GM19240 (cell line): ENCODE data around the gene S100B.

Source experiments
- DNase-seq: peaks from one replicate; pipeline ENCODE4 v3.0.0; 2011; ENCODE audit warnings: low spot score; ENCODE audit not compliant: insufficient read length

The S100B gene

DNA sequence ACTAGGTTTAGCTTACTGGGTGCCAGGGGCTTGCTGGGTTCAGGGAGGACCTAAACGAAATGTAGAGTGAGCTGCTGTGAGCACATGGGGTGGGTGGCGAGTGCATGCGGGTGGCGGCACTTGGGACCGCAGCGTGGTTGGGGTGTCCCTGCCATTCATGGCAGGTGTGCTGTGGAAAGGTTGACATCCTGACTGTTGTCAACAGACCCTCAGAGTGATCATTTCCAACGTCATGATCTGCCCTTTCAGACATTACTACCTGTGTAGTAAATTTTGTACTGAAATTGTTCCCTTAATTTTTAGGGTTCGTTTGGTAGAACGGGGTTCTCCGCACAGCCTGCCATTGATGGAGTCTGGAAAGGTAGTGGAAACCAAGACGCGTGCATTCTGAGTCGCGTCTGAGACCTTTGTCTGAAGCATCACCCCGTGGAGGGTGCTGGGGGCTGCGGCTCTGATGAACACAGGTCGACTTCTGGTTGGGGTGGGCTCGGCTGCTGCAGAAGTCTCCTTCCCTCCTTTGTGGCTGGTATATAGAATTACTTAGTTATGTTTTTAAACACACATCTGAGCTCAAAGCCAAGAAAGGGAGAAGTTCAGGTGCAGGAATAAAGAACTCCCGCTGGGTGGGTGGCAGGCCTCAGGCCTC is 43.3 kb downstream of the S100B start:
- no peak for DNase-seq

DNA sequence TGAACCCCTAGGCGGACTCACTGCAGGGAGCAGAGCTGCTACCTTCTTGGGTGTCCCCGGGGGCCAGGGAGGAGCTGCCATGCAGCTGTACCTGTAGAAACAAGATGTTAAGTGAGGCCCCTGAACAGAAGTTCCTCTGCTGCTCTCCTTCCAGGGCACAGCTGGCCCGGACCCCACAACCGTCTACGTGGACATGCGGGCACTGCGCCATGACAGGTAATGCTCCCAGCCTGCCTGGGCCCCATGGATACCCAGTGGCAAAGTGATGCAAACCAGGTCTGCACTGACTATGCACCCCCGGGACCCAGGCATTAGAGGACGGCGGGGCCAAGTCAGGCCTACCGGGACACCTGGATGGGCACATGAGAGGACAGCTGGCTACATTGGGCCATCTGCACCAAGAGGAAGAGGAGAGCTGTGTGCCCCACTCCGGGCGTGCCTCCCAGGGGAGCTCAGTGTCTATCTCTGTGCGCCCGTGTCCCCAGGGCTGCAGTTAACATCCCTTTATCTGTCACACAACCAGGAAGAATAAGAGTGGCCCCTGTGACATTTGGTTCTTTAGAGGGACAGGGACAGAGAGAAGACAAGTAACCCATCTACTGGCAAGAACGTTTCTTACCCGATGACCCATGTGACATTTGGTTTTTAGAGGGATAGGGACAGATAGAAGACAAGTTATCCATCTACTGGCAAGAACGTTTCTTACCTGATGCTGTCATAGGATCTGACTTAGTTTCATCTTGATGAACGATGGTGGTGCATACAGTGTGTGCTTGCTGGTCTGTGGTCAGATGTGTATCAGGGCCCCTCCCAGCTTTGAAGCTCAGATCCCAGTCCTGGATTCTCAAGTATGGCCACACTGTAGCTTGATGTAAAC is 44.1 kb downstream of the S100B start:
- no peak for DNase-seq

DNA sequence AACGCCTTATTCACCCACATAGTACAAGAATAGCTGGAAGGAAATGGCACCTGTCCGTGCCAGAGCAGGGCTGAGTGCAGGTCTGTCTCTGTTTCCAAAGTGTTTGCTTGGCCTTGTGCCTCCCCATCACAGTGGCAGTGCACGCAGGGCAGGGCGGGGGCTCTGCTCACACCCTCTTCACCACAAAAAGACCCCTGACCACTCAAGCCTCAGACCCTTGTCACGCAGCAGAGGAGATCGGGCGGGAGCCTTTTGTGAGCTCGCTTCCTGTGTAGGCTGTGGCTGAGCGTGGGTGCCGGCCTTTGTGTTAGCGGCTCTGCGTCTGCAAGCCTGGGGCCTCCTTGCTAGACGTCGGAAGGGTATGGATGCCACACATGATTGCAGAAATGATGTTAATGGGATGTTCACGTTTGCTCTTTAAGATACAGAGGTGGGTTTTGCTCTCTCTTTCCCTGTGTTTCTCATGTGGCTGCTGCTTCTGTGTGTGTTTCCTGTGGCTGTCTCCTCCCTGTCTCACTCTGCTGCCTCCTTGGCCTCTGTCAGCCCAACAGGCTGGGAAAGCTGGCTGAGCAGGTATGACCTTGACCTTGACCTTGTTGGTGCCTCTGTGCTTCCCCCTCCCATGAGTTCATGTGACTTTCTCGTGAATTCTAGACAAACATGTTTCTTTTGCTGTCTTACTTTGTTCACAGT is 45.4 kb downstream of the S100B start:
- no peak for DNase-seq

DNA sequence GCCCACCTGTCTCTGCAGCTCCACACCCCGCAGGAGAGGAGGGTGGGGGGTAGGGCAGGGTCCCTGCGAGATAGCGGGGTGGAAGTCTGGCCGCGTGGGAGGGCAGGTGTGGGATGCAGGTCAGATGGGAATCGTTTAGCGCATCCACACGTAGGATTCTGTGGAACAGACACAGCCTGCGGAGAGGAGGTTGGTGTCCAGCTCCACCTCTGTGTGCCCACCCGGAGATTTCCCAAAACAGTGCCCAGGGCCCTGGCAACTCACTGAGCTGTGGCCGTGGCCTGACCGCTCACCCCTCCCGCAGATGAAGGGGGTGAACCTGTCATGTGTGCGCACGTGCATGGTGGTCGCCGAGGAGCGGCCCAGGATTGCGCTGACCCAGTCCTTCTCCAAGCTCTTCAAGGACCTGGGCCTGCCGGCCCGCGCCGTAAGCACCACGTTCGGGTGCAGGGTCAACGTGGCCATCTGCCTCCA is 46.9 kb downstream of the S100B start:
- no peak for DNase-seq

DNA sequence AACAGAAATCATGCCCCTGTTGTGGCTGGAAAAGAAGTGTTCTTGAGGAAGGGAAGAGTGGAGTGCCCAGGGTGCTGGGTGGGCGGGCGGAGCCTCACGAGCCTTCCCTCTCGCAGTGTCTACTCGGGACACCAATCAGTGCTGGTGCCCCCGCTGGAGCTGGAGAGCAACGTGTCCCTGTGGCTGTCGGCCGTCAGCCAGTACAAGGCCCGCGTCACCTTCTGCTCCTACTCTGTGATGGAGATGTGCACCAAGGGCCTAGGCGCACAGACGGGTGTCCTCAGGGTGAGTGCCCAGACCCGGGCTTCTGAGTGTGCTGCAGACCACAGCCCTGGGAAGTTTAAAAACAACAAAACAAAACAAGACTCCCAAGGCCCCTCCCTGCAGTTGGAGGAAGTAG is 47.4 kb downstream of the S100B start:
- DNase-seq, result no peak

DNA sequence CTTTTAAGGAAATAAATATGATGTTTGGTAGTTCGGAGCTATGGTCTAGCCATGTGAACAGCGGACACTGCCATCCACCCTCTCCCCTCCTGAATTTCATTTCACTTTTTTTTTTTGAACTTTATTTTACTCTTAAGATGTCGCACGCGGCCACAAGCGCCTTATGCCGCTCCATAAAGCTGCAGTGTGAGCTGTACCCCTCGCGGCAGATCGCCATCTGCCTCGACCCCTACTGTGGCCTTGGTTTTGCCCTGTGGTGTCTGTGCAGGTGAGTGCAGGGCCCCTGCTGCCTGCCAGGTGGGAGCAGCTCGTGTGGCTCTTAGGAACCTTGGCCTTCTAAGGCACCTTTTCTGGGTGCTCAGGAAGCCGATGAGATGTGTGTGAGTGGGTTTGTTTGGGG is 48.1 kb downstream of the S100B start:
- no peak for DNase-seq

DNA sequence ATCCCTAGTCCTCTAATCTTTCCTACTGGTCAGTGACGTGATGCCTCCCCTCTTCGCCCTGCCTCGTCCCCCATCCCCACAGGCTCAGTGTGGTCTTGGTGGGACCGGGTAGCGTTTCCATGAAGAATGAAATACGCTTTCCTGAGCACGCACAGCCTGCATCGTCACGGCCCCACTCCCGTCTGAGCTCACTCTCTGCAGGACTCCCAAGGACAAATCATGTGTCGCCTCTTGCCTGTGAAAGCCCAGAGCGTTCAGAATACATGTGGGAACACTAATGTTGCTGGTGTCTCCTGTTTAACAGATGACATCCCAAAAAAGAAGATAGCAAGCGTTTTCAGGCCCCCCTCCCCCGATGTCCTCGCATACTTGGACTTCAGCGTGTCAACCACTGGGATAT is 49.2 kb downstream of the S100B start:
- DNase-seq, result no peak

DNA sequence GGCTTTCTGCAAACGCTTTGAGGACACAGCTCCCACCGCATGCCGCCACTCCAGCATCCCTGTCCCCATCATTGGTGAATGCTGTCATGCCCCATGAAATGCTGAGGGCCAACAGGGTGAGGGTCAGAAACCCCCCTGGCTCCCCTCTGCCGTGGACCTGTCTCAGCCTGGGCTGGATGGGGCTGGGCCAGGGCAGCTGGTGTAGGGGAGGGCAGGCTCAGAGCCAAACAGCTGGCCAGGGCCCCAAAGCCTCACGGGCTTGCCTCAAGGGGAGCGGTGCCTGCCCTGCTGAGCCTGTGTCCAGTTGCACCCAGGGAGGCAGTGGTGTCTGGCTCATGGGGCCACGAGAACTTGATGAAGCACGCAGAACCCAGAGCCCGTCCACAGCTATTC is 49.7 kb downstream of the S100B start:
- DNase-seq, result no peak

DNA sequence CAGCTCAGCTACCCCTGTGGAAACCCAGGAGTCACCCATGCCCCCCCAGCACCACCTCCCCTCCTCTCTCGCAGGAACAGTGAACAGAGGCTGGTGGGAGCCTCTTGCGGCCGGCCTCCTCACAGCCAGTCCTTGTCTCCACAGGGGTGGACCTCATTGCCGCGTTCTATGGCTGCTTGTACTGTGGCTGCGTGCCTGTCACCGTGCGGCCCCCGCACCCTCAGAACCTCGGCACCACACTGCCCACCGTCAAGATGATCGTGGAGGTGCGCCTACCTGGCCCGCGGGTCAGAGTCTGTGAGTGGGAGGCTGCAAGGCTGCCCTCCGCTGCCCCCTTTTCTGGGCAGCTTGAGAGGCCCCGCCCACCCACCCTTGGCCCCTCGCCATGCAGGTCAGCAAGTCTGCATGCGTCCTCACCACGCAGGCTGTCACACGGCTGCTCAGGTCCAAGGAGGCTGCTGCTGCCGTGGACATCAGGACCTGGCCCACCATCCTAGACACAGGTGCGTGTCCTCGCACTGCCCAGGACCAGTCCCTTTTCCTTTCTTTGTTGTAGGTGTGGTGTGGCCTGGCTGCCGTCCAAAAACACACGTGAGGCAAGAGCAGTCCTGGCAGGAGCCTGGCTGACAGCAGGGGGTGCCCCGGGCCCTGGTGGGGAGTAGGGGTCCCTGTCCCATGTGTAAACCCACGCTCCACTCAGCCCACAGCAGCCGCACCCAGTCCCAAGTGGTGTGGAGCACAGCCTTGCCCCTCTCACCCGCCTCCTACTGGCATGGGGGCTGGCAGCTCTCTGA is 50.3 kb downstream of the S100B start:
- DNase-seq, result no peak

DNA sequence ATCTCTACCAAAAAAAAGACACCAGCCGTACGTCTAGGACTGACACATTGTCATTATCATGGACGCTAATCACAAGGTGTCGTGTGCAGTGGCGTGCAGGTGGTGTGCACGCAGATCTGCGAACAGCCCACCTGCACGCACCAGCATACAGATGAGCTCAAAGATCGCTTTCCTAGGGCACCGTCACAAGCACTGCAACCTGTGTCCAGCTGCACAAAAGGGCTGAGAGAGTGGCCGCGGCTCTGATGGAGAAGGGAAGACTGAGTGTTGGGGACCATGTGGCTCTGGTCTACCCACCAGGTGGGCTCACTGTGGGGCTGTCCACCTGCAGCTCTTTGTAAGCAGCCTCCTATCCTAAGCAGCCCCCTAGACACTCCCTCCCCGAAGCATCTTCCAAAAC is 50.9 kb downstream of the S100B start:
- DNase-seq, result no peak

DNA sequence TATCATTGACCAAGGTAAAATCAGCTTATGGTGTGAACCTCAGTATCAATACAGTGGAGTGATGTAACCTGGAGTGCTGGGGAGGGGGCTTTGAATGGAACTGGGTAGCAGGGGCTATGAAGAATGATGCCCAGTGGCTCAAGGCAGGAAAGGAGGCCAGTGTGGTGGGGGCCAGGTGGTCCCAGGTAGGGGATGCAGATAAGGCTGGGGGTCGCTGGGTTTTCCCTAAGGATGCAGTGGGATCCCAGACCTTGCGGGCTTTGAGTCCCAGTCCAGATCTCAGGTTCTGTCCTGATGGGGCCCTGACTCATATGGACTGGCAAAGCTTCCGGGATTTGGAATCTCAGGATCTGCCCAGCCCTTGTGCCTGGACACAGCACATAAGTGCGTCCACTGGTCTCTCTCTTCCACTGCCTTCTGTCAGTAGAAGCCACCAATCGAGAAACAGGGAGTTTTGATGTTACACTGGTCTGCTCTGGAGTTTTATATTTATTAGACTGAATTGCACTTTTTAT is 52.0 kb downstream of the S100B start:
- DNase-seq, result no peak

DNA sequence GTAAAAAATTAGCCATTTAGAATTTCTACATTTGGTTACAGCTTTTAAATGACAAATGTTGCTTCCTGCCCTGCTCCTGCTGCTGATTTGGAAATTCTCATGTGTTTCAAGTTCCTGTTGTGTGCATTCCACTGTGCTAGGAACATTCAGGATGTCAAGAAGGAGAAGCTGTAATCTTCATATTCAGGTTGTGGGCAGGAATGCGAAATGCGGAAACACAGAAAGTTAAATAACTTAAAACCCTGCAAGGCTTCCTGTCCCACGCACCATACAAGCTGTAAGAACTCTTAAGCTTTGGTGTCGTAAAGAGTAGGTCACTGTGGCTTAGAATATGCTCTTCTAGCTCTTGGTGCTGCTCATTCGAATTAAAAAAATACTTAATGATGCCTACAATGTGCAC is 52.6 kb downstream of the S100B start:
- DNase-seq, result no peak

DNA sequence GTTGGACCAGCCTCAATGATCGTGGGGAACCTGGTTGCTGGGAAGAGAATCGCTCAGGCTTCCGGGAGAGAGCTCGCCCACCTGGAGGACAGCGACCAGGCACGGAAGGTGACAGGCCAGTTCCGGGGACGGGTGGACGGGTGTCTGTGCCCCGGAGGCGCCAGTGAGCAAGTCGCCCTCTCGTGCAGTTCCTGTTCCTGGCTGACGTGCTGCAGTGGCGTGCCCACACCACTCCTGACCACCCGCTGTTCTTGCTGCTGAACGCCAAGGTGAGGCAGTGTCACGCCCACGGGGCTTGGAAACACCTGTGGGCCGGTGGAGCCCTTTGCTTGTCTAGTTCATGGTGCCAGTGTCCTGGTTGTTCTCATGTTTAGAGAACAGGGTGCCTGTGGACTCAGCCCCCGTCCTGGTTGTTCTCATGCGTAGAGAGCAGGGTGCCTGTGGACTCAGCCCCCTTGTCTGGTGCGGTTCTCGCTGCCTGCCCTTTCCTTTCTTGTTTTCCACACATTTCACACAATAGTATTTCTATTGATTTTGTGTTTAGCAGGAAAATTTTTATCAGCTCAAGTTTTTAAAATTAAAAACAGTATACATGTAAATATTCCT is 53.1 kb downstream of the S100B start:
- no peak for DNase-seq

DNA sequence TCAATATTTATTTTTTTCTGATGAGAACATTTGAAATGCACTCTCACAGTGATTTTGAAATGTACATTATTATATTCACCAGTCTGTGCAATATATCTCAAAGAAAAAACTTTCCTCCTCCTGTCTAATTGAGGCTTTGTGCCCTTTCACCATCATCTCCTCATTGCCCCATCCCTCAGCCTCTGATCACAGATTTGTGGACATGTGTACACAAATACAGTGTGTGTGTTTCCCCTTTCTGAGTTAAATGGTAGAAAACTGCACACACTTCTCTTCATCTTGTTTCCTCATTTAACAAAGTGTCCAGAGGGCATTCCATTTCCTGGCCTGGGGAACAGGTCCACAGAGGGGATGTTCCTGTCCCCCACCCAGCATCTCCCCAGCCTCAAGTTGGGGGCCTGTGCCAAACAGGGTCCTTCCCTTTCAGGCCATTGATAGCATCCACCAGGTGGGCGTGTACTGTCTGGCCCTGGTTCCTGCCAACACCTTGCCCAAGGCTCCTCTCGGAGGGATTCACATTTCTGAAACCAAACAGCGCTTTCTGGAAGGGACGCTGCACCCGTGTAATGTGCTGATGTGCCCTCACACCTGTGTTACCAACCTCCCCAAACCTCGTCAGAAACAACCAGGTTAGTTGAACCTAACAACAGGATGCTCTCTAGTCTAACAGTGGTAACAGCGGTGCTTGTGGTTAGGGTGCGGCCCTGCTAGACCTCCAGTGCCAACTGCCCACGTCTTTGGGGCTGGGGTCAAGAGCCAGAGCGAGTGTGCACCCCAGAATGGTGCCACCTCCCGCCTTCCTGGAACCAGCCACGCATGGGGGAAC is 54.6 kb downstream of the S100B start:
- DNase-seq, result no peak

DNA sequence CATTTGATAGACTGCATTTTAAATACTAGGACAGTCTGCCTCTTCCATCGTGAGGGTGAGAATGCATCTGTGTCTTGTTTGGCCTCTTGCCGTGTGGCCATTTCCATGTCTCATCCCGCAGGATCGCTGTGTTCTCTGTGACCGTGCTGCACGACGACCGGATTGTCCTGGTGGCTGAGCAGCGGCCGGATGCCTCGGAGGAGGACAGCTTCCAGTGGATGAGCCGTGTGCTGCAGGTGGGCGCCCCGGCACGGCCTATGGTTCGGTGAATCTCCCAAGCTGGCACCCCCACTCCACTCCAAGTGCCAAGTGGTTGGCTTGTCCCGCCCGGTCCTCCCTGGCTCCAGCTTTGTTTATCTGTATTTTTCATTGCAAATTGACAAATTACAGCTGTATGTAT is 55.2 kb downstream of the S100B start:
- no peak for DNase-seq
